Ramos (cell line): ENCODE data around the gene LRSAM1.

ENCODE experiments used
- in situ Hi-C: fragments of 300-500 bp; cut with MboI; formaldehyde crosslinking; loops from one replicate; pipeline ENCODE4 v1.14.3; 2022; ENCODE audit warnings: low sequenced_read_pairs; ENCODE audit not compliant: unreplicated experiment

LRSAM1 gene

DNA sequence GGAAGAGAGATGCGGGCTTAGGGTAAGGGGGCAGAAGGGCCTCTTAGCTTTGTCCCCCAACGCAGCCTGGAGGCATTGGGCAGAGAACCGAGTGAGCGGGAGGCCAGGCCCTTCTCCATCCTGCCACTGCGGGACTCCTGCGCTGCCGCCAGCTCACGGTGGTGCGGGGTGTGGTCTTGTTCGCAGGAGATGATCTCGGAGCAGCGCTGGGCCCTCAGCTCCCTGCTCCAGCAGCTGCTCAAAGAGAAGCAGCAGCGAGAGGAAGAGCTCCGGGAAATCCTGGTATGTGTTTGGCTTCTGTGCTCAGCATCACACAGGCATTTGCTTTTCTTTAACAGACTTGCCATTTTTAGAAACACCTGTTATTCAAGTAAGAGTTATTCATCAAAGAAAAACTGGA is 41.3 kb downstream of the LRSAM1 start:
- in situ Hi-C loops: no loop called here

DNA sequence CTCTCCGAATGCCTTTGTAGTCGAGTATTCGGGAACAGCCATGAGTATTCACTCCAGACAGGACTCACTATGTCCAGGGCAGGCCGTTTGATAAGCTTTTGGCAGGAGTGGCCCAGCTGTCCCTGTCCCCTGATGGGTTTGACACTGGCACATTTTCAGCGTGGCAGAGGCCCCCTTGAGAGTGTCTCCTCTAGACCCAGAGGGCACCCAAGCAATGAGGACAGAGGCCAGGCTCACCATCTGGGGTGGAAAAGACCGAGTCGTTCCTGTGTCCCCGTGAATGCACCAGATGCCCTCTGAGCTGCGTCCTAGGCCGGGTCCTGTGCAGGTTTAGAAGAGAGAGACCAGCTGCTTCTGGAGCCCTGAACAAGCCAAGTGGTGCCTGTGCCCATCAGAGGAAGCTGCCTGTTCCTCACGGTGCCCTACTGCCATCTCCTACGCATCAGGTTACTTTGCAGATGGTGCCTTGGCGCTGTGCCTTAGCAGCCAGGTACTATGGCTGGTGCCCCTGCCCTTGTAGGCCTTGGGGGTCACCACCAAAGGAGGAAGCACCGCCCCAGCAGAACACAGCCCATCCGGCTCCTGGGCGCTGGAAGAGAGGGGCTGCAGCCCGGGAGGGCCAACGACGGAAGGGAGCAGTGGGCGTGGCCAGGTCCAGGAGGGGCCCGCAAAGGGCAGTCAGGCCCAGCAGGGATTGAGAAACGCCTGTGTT is 42.4 kb downstream of the LRSAM1 start:
- in situ Hi-C loops: no loop called here

DNA sequence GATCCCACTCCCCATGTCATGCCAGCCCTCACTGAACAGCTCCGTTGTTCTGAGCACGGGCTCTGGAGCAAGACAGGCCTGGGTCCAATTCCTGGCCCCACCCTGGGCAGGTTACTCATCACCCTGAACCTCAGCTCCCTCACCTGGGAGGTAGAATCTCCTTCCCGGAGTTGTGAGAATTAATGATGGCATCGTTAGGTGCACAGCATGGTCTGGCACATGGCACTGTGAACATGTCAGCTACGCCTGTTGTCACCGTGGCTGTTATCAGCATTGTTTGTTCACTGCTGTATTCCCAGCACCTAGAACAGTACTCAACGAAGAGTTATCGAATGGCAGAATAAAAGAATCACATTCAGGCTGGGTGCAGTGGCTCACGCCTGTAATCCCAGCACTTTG is 43.0 kb downstream of the LRSAM1 start:
- in situ Hi-C loops: no loop called here

DNA sequence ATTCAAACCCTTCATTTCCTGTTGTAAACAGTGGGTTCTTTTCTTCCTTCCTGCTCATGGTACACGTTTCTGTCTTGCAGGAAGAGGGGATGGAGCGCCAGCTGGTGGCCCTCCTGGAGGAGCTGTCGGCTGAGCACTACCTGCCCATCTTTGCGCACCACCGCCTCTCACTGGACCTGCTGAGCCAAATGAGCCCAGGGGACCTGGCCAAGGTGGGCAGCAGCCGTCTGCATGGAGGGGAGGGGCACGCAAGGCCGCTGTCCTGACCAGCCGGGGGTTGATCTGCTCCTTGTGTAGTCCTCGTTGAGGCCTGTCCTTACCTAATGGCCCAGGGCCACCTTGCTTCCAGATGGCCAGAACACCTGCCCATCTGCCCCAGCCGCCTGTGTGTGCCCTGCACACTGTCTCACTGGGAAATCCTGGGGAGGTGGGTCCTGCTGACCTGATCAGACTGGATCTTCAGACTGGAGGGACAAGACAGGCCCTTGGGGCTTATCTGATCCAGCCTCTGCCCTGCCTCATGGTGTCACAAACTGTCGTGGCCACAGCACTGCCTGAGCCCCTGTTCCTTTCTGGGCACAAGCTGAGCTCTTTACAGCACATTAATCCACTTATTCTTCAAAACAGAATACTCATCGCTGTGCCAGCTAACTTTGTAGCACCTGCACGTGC is 44.7 kb downstream of the LRSAM1 start:
- in situ Hi-C loops: no loop called here

DNA sequence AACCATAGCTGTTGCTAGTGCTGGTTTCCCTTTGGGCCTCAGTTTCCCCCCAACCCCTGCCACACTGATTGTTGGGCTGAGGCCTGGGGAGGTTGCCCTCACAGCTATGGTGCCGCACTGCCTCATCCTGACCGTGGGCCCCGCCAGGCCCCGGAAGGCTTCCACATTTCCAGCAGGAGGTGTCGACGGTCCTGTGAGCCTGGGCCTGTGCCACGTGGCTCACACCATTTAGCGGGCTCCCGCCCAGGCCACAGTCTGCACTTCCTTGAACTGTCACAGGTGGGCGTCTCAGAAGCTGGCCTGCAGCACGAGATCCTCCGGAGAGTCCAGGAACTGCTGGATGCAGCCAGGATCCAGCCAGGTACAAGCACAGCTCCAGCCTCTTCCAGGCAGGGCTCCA is 45.7 kb downstream of the LRSAM1 start:
- in situ Hi-C loops: no loop called here

DNA sequence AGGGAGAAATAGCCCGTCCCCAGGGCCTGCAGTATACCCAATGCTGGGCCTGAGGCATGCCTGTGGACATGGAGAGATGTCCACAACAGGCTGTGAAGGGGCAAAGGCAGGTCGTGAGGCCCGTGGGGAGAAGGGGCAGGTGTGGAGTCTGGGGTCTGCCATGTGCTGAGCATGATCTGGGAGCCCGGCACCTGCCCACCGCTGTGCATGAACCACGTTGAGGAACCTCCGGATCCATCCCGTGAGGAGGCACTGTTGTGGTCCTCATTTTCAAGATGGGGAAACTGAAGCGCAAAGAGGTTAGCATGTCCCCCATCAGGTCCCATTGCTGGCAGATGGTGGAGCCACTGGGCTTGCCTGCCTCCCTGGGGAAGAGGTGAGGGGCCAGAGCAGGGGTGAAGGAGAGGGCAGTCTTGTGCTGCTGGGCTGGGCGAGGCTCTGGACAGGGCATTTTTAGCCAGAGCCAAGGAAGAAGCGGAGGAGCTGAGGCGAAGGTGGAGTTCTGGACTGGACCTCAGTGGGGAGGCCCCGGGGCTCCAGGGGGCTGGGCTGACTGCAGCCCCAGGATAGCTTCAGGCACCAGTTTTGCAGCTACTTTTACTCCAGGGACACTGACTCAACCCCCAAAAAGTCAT is 46.5 kb downstream of the LRSAM1 start:
- in situ Hi-C loops: no loop called here

DNA sequence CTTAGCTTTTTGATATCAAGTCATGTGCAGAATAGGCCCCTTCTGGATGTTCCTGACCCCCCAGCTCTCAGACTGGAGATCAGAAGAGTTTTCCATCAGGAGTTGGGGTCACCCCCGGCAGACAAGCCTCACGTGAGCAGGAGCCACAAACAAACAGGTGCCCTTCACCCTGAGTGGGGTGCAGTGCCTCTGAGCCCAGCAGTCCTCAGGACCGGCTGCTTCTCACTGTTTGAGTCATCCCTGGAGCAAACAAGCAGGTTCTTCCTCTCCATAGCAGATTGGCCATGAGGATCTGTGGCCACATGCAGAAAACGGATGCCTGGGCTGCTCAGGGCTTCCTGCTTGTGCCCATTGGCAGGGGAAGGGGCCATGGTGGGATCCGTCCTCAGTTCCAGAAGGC is 47.0 kb downstream of the LRSAM1 start:
- in situ Hi-C loops: no loop called here

DNA sequence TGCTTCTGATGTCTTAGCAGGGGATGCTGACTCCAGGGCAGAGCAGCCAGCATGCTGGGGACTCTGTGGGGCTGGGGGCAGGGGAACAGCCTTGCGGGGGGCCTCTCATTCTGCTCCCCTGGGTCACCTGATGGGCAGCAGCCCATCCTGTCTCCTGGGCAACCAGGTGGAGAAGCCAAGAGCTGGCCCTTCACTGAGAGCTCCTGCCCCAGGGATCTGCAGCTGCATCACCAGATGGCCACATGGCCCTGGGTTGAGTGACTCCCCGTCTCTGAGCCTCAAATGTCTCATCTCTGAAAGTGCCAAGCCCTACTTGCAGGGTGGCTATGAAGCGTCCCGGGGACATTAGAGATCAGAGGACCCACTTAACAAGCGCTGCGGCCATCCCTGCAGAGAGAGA is 49.1 kb downstream of the LRSAM1 start:
- in situ Hi-C loops: loop anchor here (5.0 to 25.0 kb wide), 4 partner anchors 82 to 422 kb away; partner anchors contain the start of gene ENG

DNA sequence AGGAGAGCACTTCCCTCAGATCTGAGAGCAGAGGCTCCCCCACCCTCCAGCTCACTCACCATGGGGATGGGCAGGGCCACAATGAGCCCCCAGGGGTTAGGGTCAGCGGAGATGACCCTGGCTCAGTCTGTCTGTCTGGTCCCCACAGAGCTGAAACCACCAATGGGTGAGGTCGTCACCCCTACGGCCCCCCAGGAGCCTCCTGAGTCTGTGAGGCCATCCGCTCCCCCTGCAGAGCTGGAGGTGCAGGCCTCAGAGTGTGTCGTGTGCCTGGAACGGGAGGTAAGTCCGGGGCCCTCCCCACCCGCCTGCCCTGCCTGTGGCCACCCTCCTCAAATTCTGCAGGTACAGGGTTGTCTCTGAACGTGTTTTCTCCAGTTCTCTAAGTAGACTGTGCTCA is 49.6 kb downstream of the LRSAM1 start:
- in situ Hi-C loops: loop anchor here (5.0 to 25.0 kb wide), 4 partner anchors 81 to 421 kb away; partner anchors contain the start of gene ENG

DNA sequence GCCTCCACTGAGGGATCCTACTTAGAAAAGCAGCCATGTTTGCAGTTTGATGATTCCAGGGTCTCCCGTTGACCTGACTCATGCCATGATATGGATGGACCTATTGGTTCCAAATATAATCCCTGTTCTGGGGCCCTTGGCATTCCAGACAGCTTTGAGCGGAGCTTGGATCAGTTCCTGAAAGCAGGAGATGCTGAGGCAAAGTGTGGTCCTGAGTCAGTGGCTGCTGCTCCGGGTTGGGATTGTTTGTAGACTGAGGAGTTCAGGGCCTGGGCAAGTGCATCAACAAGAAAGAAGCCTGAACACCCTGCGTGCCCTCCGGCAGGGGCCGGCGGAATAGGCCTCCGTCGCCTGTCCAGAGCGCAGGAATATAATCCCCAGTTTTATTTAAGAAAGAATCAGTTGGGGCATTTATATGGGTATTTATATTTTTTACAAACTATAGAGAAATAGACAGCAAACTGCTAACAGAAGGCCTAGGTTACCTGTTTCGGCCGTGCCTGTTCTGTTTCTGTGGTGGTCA is 50.6 kb downstream of the LRSAM1 start:
- in situ Hi-C loops: loop anchor here (5.0 to 25.0 kb wide), 4 partner anchors 80 to 420 kb away; partner anchors contain the start of gene ENG

DNA sequence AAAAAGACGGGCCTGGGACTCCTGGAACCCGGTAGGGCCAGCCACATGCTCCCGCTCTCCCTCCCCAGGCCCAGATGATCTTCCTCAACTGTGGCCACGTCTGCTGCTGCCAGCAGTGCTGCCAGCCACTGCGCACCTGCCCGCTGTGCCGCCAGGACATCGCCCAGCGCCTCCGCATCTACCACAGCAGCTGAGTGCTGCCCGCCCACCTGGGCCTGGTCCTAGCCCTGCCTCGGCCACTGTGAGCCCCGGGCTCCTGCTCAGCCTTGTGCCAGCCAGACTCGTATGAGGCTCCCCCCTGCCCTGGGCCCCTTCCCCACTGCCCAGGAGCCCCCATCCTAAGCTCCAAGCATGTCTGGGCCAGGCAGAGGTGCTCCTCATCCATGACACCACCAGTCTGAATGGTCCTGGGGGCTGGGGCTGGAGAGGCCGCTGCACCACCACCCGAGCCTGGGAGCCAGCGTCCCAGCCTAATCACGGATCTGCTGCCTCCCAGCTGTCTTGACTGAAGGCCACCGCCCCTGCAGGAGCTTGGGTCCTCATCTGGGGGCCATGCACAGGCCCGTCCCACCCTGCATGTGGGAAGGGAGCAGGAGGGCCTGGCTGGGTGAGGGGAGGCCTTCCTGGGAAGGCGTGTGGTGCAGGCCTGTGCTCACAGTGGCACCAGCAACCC is 51.5 kb downstream of the LRSAM1 start:
- in situ Hi-C loops: loop anchor here (5.0 to 25.0 kb wide), 4 partner anchors 79 to 419 kb away; partner anchors contain the start of gene ENG

DNA sequence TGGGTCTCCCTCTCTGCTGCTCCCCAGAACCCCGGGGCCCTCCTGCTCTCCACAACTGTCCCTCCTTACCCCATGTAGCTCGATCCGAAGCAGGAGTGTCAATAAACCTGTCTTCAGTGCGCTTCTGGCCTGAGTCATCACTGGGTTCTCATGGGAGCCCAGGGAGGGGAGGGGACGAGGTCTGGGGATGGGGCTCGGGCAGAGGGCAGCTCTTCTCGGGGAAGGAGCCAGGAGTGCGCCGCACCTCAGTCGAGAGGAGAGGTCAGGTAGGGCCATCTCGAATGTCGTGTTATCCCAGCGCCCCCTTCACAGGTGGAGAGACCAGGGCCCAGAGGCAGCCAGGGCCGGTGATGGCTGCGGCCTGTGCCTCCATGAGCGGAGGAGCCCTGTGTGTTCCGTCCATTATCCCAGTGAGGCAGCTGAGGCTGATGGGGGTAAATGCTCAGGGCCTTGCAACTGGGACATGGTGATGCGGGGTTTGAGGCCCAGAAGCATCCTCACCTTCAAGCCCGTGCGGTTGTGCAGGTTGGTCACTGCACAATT is 52.1 kb downstream of the LRSAM1 start:
- in situ Hi-C loops: loop anchor here (5.0 to 25.0 kb wide), 4 partner anchors 79 to 419 kb away; partner anchors contain the start of gene ENG

DNA sequence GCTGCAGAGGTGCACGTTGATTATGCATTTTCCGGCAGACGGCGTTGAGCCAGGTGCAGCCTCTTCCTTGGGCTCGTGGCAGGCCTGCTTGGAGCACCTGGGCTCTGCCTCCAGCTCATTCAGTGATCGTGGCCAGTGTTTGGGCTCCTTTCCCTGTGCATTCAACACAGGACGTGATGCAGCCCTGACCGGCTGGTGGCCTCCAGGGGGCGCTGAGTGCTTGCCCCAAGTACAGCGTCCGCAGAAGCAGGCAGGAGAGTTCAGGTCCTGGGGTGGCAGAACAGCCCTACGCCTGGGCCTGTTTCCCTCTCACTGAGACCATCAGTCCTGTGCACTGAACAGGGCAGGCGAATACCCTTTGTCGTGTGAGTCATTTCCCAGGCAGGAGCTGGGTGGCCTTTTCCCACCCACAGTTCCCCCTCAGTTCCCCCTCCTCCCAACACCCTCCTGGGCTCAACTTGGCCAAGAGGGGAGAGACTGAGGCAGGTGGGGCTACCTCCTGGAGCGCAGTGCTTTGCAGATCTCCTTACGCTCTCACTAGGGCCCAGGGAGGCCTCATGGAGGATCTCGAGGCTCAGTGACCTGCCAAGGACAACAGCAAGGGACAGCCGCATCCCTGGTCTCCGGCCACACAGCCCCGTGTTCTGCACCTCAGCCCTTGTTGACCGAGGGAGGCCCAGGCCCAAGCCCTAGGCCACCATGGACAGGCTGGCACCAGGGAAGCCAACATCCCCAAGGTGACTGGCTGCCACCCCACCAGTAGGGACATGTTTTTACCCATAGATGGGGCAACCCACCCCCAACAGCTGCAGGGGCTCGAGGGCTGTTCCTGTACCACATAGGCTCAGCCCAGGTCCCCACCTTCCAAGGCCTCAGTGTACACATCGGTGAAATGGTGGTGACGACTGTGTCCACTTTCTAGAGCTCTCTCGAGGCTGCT is 52.9 kb downstream of the LRSAM1 start:
- in situ Hi-C loops: loop anchor here (5.0 to 25.0 kb wide), 4 partner anchors 78 to 418 kb away; partner anchors contain the start of gene ENG

DNA sequence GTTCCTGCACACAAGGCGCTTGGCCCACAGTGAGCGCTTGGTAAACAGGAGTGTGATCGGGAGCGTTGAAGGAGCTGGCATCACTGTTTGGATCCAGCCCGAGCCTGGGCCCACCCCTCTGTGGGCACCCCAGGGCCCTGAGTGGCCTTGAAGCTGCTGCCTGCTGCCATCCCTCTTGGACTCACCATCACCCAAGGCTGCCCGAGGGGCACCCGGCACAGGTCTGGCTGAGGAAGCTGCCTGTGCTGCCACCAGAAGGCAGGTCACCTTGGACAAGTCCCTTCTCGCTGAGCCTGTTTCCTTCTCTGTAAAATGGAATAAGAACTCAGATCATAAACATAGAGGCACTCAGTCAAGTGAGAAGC is 53.6 kb downstream of the LRSAM1 start:
- in situ Hi-C loops: loop anchor here (5.0 to 25.0 kb wide), 4 partner anchors 77 to 417 kb away; partner anchors contain the start of gene ENG

DNA sequence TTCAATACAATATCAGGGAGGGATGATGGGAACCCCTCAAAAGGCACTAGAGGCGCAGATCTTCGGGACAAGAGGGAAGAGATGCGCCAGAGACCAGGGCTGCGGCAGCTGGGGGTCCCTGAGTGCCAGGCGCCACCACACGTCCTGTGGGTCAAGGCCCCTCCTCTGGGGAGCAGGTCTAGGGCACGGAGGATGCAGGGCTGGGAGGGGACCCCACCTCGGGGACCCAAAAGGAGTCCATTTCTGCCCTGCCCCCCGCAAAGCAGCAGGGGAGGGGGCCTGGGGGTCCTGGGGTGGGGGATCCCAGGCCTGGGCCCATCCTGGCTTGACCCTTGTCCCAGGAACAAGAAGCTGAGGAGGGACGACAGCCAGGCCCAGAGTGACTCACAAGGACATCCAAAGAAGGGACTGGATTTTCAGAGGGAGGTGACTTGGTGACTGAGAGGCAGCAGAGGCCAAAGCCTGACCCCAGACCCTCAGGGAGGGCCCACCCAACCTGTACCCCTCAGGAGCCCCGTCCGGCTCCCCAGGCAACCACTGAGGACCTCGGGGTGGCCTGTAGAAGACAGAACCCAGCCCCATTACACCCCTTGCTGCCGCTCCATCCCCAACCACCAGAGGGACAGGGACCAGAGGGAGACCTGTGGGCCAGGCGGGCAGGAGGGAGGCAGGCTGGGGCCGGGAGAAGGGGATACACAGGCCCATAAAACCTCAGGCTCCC is 54.2 kb downstream of the LRSAM1 start:
- in situ Hi-C loops: loop anchor here (25.0 kb wide), 1 partner anchor 357 kb away; the partner anchor contains the start of gene ENG

DNA sequence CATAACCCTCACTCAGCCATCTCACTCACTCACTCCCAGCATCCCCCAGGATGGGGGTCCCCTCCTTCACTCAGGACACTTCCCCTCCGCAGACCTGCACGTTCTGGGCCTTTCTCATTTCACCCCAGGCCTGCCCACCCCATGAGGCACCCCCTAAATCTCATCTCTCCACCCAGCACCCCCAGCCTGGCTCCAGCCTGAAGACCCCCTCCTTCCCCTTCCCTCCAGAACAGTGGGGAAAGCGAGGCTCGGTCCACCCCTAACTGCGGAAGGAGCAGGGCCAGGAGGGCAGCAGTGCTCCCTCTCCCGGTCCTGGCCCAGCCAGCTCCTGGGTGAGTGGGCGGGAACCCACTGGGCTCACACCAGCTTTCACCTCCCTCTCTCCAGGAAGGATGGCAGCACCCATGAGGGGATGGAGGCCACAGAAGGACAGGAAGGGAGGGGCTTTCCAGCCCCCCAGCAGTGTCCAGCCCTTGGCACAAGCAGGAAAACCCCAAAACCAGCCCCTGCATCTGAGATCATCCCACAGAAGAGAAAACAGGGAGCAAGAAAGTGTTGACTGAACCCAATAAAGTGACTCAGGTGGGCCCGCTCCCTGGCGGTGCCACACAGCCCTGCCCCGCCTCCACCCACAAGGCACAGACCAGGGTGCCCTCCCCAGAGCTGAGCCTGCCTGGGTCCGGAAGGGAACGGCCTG is 55.0 kb downstream of the LRSAM1 start:
- in situ Hi-C loops: loop anchor here (25.0 kb wide), 1 partner anchor 356 kb away; the partner anchor contains the start of gene ENG
